ENCODE data around the gene ESR2.
"Not testable (repeated sequence)": the region's sequence is repeated elsewhere in the genome, so short reads cannot be mapped to it uniquely, and the experiment has no call there.

ESR2 gene

GRCh38 chr14:64185184-64185583, 109.0 kb downstream of the ESR2 start:
- Histone ChIP-seq H3K36me3 (peaks cover 25 to 77% (median 46%) of the 10 kb centered on the region in 3 donors), H3K4me3 (no peak overlapping the region), H3K4me1 (no peaks in the 10 kb centered on the region), H3K9me3 (no peaks in the 10 kb centered on the region), H3K27ac (no peak overlapping the region), H3K27me3 (no peaks in the 10 kb centered on the region)
- intact Hi-C loops (cut with DNase I; ENCODE audit: low total_unique reads): no loop called here
- no peak for TF ChIP-seq CTCF (IDR thresholded peaks at IDR 0.05)
- DNase-seq: no peak

- H3K4me3 ChIP-seq: no peak overlapping the region
- H3K36me3 ChIP-seq: peaks cover 19 to 76% (median 36%) of the 10 kb centered on the region in 3 donors
- H3K27ac ChIP-seq: no peak overlapping the region
- no peak for DNase-seq
- H3K4me1 ChIP-seq: no peaks in the 10 kb centered on the region
- H3K27me3 ChIP-seq: no peaks in the 10 kb centered on the region
- no peaks in the 10 kb centered on the region for H3K9me3 ChIP-seq
- intact Hi-C loops (cut with DNase I; ENCODE audit: low total_unique reads): no loop called here
- no peak for TF ChIP-seq CTCF (IDR thresholded peaks at IDR 0.05)
These were observed 110.0 kb downstream of the ESR2 start for GRCh38 chr14:64184103-64184729.

GRCh38 chr14:64182908-64183307, 111.3 kb downstream of the ESR2 start:
- DNase-seq; intact Hi-C loops (cut with DNase I; ENCODE audit: low total_unique reads); H3K9me3 ChIP-seq; H3K27ac ChIP-seq; H3K4me3 ChIP-seq; H3K4me1 ChIP-seq; H3K27me3 ChIP-seq: not testable (repeated sequence)
- peaks cover 18 to 78% (median 25%) of the 10 kb centered on the region in 3 donors for H3K36me3 ChIP-seq

GRCh38 chr14:64178814-64179213, 115.4 kb downstream of the ESR2 start:
- Histone ChIP-seq H3K4me1 (no peaks in the 10 kb centered on the region), H3K27ac (no peak overlapping the region), H3K27me3 (no peaks in the 10 kb centered on the region), H3K9me3 (no peaks in the 10 kb centered on the region), H3K36me3 (peaks cover 24 to 79% (median 38%) of the 10 kb centered on the region in 3 donors), H3K4me3 (no peak overlapping the region)
- intact Hi-C loops (cut with DNase I; ENCODE audit: low total_unique reads): no loop called here
- no peak for DNase-seq
- no peak for TF ChIP-seq CTCF (IDR thresholded peaks at IDR 0.05)

- intact Hi-C loops (cut with DNase I; ENCODE audit: low total_unique reads): no loop called here
- no peaks in the 10 kb centered on the region for H3K4me1 ChIP-seq
- no peak for DNase-seq
- no peak overlapping the region for H3K4me3 ChIP-seq
- no peak for TF ChIP-seq CTCF (IDR thresholded peaks at IDR 0.05)
- no peaks in the 10 kb centered on the region for H3K9me3 ChIP-seq
- no peaks in the 10 kb centered on the region for H3K27me3 ChIP-seq
- H3K36me3 ChIP-seq: peaks cover 24 to 83% (median 56%) of the 10 kb centered on the region in 3 donors
- no peak overlapping the region for H3K27ac ChIP-seq
These were observed 117.8 kb downstream of the ESR2 start for GRCh38 chr14:64176330-64176729.

GRCh38 chr14:64174922-64175782, 119.0 kb downstream of the ESR2 start:
- intact Hi-C loops (cut with DNase I; ENCODE audit: low total_unique reads): no loop called here
- DNase-seq: no peak
- no peak for TF ChIP-seq CTCF (IDR thresholded peaks at IDR 0.05)
- H3K27ac ChIP-seq: no peak overlapping the region
- no peaks in the 10 kb centered on the region for H3K27me3 ChIP-seq
- H3K9me3 ChIP-seq: no peaks in the 10 kb centered on the region
- peaks cover 26 to 85% (median 68%) of the 10 kb centered on the region in 3 donors for H3K36me3 ChIP-seq
- no peak overlapping the region for H3K4me3 ChIP-seq
- no peaks in the 10 kb centered on the region for H3K4me1 ChIP-seq

Data from tibial artery (tissue), 4 donors.